H1 (cell line): ENCODE results near the gene DAGLA. TPM values are rescaled to one million over a fixed set of nuclear protein-coding genes. Genes with fewer than 3 reads are reported as not detected.

Source experiments
- CTCF ChIA-PET: fragments of 300-600 bp; sonication (Branson Sonifier 250); formaldehyde crosslinking; loops from one replicate; lab custom pipeline; 2021; ENCODE audit not compliant: partially characterized antibody; lab: Charles Lee
- POLR2A ChIA-PET: fragments of 300-600 bp; sonication (Branson Sonifier 250); formaldehyde crosslinking; loops from one replicate; lab custom pipeline; 2021; ENCODE audit warnings: inconsistent platforms; ENCODE audit not compliant: partially characterized antibody; lab: Charles Lee
- DNase-seq, 2 experiments: peaks; one replicate each; pipeline versions ENCODE4 v3.0.0 to v3.0.0-alpha.2; 2010 to 2022; ENCODE audit warnings: low spot score in 2 of 2, low read depth in 1 of 2, mixed read lengths in 1 of 2
- FAIRE-seq: peaks from 2 replicates; lab custom pipeline; 2011; peaks lifted over from hg19 to GRCh38; lab: Jason Lieb, UNC
- H2AFZ ChIP-seq: 2 replicates; pipeline ENCODE4 v1.8.1; 2012; ENCODE audit warnings: low read length, inconsistent platforms
- H2AK5ac ChIP-seq: 2 replicates; pipeline ENCODE4 v1.6.1; 2013; ENCODE audit warnings: low read depth, low read length
- H2BK120ac ChIP-seq: replicated peaks from 2 replicates; pipeline ENCODE3; 2013; ENCODE audit warnings: low read depth, low read length, inconsistent platforms
- H2BK12ac ChIP-seq: 2 replicates; pipeline ENCODE4 v1.6.1; 2013; ENCODE audit warnings: low read depth, low read length
- H2BK15ac ChIP-seq: 2 replicates; pipeline ENCODE4 v1.6.1; 2013; ENCODE audit warnings: low read length
- H2BK20ac ChIP-seq: 2 replicates; pipeline ENCODE4 v1.6.1; 2013; ENCODE audit warnings: low read length
- H2BK5ac ChIP-seq: 2 replicates; pipeline ENCODE4 v1.6.1; 2013; ENCODE audit warnings: low read depth, low read length
- H3K14ac ChIP-seq: 2 replicates; pipeline ENCODE4 v1.6.1; 2013; ENCODE audit warnings: inconsistent platforms; ENCODE audit not compliant: insufficient read length
- H3K18ac ChIP-seq: 2 replicates; pipeline ENCODE4 v1.6.1; 2013; ENCODE audit warnings: low read length; ENCODE audit errors: extremely low read depth
- H3K23ac ChIP-seq: 2 replicates; pipeline ENCODE4 v1.6.1; 2013; ENCODE audit warnings: inconsistent platforms; ENCODE audit not compliant: insufficient read length
- H3K23me2 ChIP-seq: 2 replicates; pipeline ENCODE4 v1.6.1; 2013; ENCODE audit warnings: low read depth, low read length
- H3K27ac ChIP-seq: 2 replicates; pipeline ENCODE4 v1.6.1; 2011; ENCODE audit warnings: low read depth, low read length, inconsistent platforms
- H3K27me3 ChIP-seq, 4 experiments: replicated peaks in 1 of 4; 1 replicate in 1 of 4; 2 replicates in 3 of 4; pipeline versions ENCODE4 v1.6.1 to v1.8.1; 2011 to 2013; ENCODE audit warnings: low read length in 3 of 4, mild to moderate bottlenecking in 3 of 4, inconsistent platforms in 2 of 4, mixed read lengths in 2 of 4, moderate library complexity in 1 of 4; ENCODE audit not compliant: control insufficient read depth in 3 of 4, insufficient read depth in 3 of 4; ENCODE audit errors: extremely low read depth in 1 of 4
- H3K36me3 ChIP-seq, 4 experiments: 2 replicates each; pipeline versions ENCODE4 v1.6.1 to v1.8.1; 2011 to 2013; ENCODE audit warnings: mild to moderate bottlenecking in 4 of 4, low read length in 3 of 4, moderate library complexity in 2 of 4, control low read depth in 1 of 4, inconsistent platforms in 1 of 4; ENCODE audit not compliant: insufficient read depth in 4 of 4, control insufficient read depth in 2 of 4
- H3K4ac ChIP-seq: replicated peaks from 2 replicates; pipeline ENCODE3; 2013; ENCODE audit warnings: low read length, low read depth, mixed read lengths, inconsistent platforms; ENCODE audit not compliant: insufficient read length
- H3K4me1 ChIP-seq, 4 experiments: replicated peaks in 1 of 4; 1 replicate in 1 of 4; 2 replicates in 3 of 4; pipeline versions ENCODE4 v1.6.1 to v1.8.1; 2011 to 2013; ENCODE audit warnings: low read length in 3 of 4, inconsistent platforms in 2 of 4, mixed read lengths in 1 of 4; ENCODE audit not compliant: insufficient read depth in 4 of 4, control insufficient read depth in 3 of 4
- H3K4me2 ChIP-seq, 2 experiments: 2 replicates each; pipeline versions ENCODE4 v1.6.1 to v1.8.1; 2011 to 2013; ENCODE audit warnings: low read depth in 2 of 2, low read length in 2 of 2, control low read depth in 1 of 2, inconsistent platforms in 1 of 2, mild to moderate bottlenecking in 1 of 2; ENCODE audit not compliant: insufficient read depth in 1 of 2
- H3K4me3 ChIP-seq, 4 experiments: fragments of 200-600, 300-600 bp in 1 of 4; sonication (generic), shearing (Covaris generic), sonication (Bioruptor Twin) in 1 of 4; 2 replicates each; pipeline versions ENCODE4 v1.5.1 to v1.8.1; 2011 to 2016; ENCODE audit warnings: low read length in 4 of 4, low read depth in 3 of 4, control low read depth in 2 of 4, inconsistent platforms in 2 of 4, mild to moderate bottlenecking in 2 of 4, mixed read lengths in 1 of 4, moderate library complexity in 1 of 4; ENCODE audit not compliant: insufficient read depth in 2 of 4; ENCODE audit errors: extremely low read depth in 1 of 4
- H3K56ac ChIP-seq: replicated peaks from 2 replicates; pipeline ENCODE3; 2013; ENCODE audit warnings: low read depth, mild to moderate bottlenecking, mixed read lengths, low read length, inconsistent platforms; ENCODE audit not compliant: insufficient read length
- H3K79me1 ChIP-seq: 2 replicates; pipeline ENCODE4 v1.6.1; 2013; ENCODE audit warnings: low read depth, low read length, control low read depth
- H3K79me2 ChIP-seq, 2 experiments: 2 replicates each; pipeline versions ENCODE4 v1.6.1 to v1.8.1; 2012 to 2013; ENCODE audit warnings: low read length in 2 of 2, mild to moderate bottlenecking in 2 of 2, inconsistent platforms in 1 of 2; ENCODE audit not compliant: insufficient read depth in 2 of 2, control insufficient read depth in 1 of 2
- H3K9ac ChIP-seq, 4 experiments: replicated peaks in 1 of 4; 1 replicate in 1 of 4; 2 replicates in 3 of 4; pipeline versions ENCODE4 v1.6.1 to v1.8.1; 2011 to 2013; ENCODE audit warnings: low read depth in 3 of 4, low read length in 3 of 4, control low read depth in 2 of 4, mild to moderate bottlenecking in 2 of 4, moderate library complexity in 2 of 4, inconsistent platforms in 1 of 4; ENCODE audit errors: extremely low read depth in 1 of 4
- H3K9me3 ChIP-seq, 2 experiments: 2 replicates each; pipeline versions ENCODE4 v1.6.1 to v1.8.1; 2012 to 2013; ENCODE audit warnings: mild to moderate bottlenecking in 2 of 2, moderate library complexity in 2 of 2, control low read depth in 1 of 2, inconsistent platforms in 1 of 2, low read depth in 1 of 2, low read length in 1 of 2, mixed read lengths in 1 of 2; ENCODE audit not compliant: insufficient read depth in 2 of 2
- H4K20me1 ChIP-seq, 2 experiments: replicated peaks in 1 of 2; 2 replicates each; pipeline versions ENCODE3 to v1.8.1; 2011 to 2013; ENCODE audit warnings: inconsistent platforms in 2 of 2, low read length in 2 of 2, mild to moderate bottlenecking in 1 of 2; ENCODE audit not compliant: insufficient read depth in 2 of 2, control insufficient read depth in 1 of 2
- H4K5ac ChIP-seq: 2 replicates; pipeline ENCODE4 v1.6.1; 2013; ENCODE audit warnings: low read length, low read depth, mixed read lengths, inconsistent platforms; ENCODE audit not compliant: insufficient read length
- H4K8ac ChIP-seq: 2 replicates; pipeline ENCODE4 v1.8.0; 2013; ENCODE audit warnings: mild to moderate bottlenecking, moderate library complexity, low read length, inconsistent platforms; ENCODE audit not compliant: insufficient read depth; ENCODE audit errors: extremely low read depth
- H4K91ac ChIP-seq: replicated peaks from 2 replicates; pipeline ENCODE3; 2013; ENCODE audit warnings: low read length, mixed read lengths, inconsistent platforms; ENCODE audit not compliant: insufficient read length
- BACH1 ChIP-seq: IDR thresholded peaks from 2 replicates; pipeline ENCODE4 v1.6.1; 2012; ENCODE audit warnings: low read length, improper control_type of control experiment
- JUND ChIP-seq: IDR thresholded peaks from 2 replicates; pipeline ENCODE4 v1.6.1; 2011; ENCODE audit warnings: mild to moderate bottlenecking, improper control_type of control experiment, low read length
- KDM1A ChIP-seq: fragments of 200-600, 300-600 bp; sonication (generic); IDR thresholded peaks from 2 replicates; pipeline ENCODE4 v1.7.1; 2016; ENCODE audit warnings: mild to moderate bottlenecking, low read length, borderline replicate concordance
- KDM4A ChIP-seq: IDR thresholded peaks from one replicate; pipeline ENCODE4 v1.7.1; 2012; ENCODE audit warnings: low read depth, mild to moderate bottlenecking, moderate library complexity, low read length, inconsistent platforms; ENCODE audit not compliant: severe bottlenecking
- TBP ChIP-seq: IDR thresholded peaks from 2 replicates; pipeline ENCODE4 v1.6.1; 2011; ENCODE audit warnings: low read depth, low read length, improper control_type of control experiment
- WGBS, 2 experiments: shearing (Covaris generic) in 1 of 2; methylation state at CpG; one replicate each; pipeline versions ENCODE4 v1.1.6 to v1.1.7; 2013 to 2015; ENCODE audit warnings: low lambda C conversion rate in 2 of 2, mixed read lengths in 2 of 2, inconsistent platforms in 1 of 2, low coverage in 1 of 2, missing lambda C conversion rate in 1 of 2; ENCODE audit not compliant: insufficient replicate concordance in 2 of 2, insufficient coverage in 1 of 2, insufficient read length in 1 of 2; ENCODE audit errors: extremely low coverage in 1 of 2, missing lambda C conversion rate in 1 of 2; 5-methylcytosine and 5-hydroxymethylcytosine counted together
- polyA plus RNA-seq, 7 experiments: library from polyadenylated mRNA; depleted of rRNA in 3 of 7; stranded (reverse) in 5 of 7; unstranded in 2 of 7; fragments of >200 nt in 5 of 7; fragments of 200-250 nt in 2 of 7; gene quantifications; 1 replicate in 5 of 7; 2 replicates in 1 of 7; 4 replicates in 1 of 7; pipeline versions ENCODE4 v1.2.1 to v1.2.3, GENCODE V29; 2011 to 2013; ENCODE audit warnings: missing spikeins in 2 of 7, mixed read lengths in 2 of 7
- total RNA-seq: library from RNA; stranded (reverse); fragmentation: NEBNext Ultra II Directional; extraction: Animal tissue kit (Norgen Biotek cat#: 25700); gene quantifications from 2 replicates; pipeline ENCODE4 v1.2.1, GENCODE V29; 2021
- TF ChIP-seq, protein P1 (sequence below): IDR thresholded peaks from 2 replicates; pipeline ENCODE4 v1.6.1; 2012; ENCODE audit warnings: low read length, inconsistent platforms
- TF ChIP-seq, protein P2 (sequence below): IDR thresholded peaks from 2 replicates; pipeline ENCODE4 v1.6.1; 2011; ENCODE audit warnings: low read length, improper control_type of control experiment
- TF ChIP-seq, protein P3 (sequence below): IDR thresholded peaks from 2 replicates; pipeline ENCODE4 v1.6.1; 2012; ENCODE audit warnings: inconsistent platforms

The DAGLA gene
- total and polyA plus RNA-seq, 2 of the 8 experiments (the other 6 are each of a cell fraction or from before 2014, with no cell fraction given), result 3.6 to 6.6 TPM

DNA sequence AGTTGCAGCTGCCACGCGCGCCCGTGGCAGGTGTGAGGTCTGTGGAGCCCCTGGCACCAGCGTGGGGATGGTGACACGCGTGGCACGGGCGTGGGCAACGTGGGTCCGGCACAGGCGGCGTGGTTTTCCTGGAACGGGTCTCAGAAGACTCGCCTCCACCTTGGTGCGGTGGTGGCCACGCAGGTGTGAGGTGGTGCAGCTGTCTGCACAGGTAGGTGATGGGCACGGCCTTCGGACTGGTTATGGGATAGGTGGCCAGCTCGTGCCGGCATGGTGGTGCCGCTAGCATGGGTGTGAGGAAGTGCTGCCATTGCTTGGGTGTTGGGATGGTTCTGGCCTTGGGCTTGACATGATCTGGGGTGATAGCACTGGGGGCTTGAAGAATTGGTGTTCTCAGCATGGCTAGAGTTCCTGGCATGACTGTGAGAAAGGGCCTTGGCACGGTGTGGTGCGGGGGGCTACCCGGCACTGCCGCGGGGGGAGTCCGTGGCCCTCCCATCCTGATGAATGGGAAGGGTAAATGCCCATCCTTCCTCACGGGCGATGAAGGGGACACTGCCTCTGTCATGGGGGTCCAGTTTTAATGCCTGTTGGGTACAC, 531 bp downstream of the DAGLA start:
- Histone ChIP-seq H2AFZ (no peak overlapping the region), H4K20me1 (no peaks in the 10 kb centered on the region)
- 60% methylated on average over 30 of the region's 30 CpGs; no CpG with 5 or more reads in 1 of the 2 experiments for WGBS, 2 experiments

More for the DNA sequence above, 531 bp downstream of the DAGLA start:
- H3K9me3 ChIP-seq, result no peaks in the 10 kb centered on the region
- no peak overlapping the region; the same call in 1 of the 2 replicates for H3K18ac ChIP-seq
- H3K23me2 ChIP-seq, result peaks cover 2% of the 10 kb centered on the region; the same call in 1 of the 2 replicates
- ChIA-PET CTCF (interaction anchor here (0.6 to 4.4 kb wide), 8 partner anchors 12 to 329 kb away, joined by 3 to 46 read pairs (median 6); no protein-coding TSS in a partner anchor), POLR2A (interaction anchor here (2.9 kb wide), 1 partner anchor 10 kb away, joined by 6 read pairs; no protein-coding TSS in a partner anchor)
- H4K8ac ChIP-seq, result peak overlapping the region; percentile 20; the same call in 1 of the 2 replicates
- no peak overlapping the region for H3K4ac ChIP-seq
- no peaks in the 10 kb centered on the region for H3K79me1 ChIP-seq
- peak overlapping the region in 1 of 2 experiments; percentile 69; a peak in 2 of 4 replicates for H3K4me2 ChIP-seq
- H3K9ac ChIP-seq, result peak overlapping the region in 1 of 4 experiments; percentile 56; a peak in 1 of 7 replicates
- TF ChIP-seq TBP (no peak), KDM4A (peak; percentile 18), BACH1 (peak; percentile 63), KDM1A (no peak), JUND (no peak)
- TF ChIP-seq, protein P1, sequence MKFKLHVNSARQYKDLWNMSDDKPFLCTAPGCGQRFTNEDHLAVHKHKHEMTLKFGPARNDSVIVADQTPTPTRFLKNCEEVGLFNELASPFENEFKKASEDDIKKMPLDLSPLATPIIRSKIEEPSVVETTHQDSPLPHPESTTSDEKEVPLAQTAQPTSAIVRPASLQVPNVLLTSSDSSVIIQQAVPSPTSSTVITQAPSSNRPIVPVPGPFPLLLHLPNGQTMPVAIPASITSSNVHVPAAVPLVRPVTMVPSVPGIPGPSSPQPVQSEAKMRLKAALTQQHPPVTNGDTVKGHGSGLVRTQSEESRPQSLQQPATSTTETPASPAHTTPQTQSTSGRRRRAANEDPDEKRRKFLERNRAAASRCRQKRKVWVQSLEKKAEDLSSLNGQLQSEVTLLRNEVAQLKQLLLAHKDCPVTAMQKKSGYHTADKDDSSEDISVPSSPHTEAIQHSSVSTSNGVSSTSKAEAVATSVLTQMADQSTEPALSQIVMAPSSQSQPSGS, result no peak
- TF ChIP-seq, protein P2, sequence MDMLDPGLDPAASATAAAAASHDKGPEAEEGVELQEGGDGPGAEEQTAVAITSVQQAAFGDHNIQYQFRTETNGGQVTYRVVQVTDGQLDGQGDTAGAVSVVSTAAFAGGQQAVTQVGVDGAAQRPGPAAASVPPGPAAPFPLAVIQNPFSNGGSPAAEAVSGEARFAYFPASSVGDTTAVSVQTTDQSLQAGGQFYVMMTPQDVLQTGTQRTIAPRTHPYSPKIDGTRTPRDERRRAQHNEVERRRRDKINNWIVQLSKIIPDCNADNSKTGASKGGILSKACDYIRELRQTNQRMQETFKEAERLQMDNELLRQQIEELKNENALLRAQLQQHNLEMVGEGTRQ, result no peak
- TF ChIP-seq, protein P3, sequence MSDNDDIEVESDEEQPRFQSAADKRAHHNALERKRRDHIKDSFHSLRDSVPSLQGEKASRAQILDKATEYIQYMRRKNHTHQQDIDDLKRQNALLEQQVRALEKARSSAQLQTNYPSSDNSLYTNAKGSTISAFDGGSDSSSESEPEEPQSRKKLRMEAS, result peak; percentile 19; the same call in 1 of the 2 replicates
- H3K4me1 ChIP-seq, result peaks cover 0 to 12% (median 4%) of the 10 kb centered on the region in 4 experiments; a peak in 5 of 7 replicates
- H2AK5ac ChIP-seq, result no peak overlapping the region
- H3K27me3 ChIP-seq, result peaks cover 0 to 19% (median 12%) of the 10 kb centered on the region in 4 experiments; a peak in 5 of 7 replicates
- no peaks in the 10 kb centered on the region for H3K36me3 ChIP-seq
- DNase-seq (no peak), FAIRE-seq (no peak)
- no peak overlapping the region for H3K23ac ChIP-seq
- peak overlapping the region; percentile 48; the same call in 1 of the 2 replicates for H2BK20ac ChIP-seq
- H4K91ac ChIP-seq, result peak overlapping the region; percentile 25
- peak overlapping the region; percentile 61; the same call in 1 of the 2 replicates for H2BK15ac ChIP-seq
- H3K4me3 ChIP-seq, result peak overlapping the region; percentile 6 to 50 (median 24)
- H3K14ac ChIP-seq, result no peak overlapping the region
- H3K27ac ChIP-seq, result no peak overlapping the region
- H4K5ac ChIP-seq, result no peak overlapping the region
- no peak overlapping the region for H2BK12ac ChIP-seq
- no peak overlapping the region for H2BK120ac ChIP-seq
- H3K56ac ChIP-seq, result no peak overlapping the region
- no peak overlapping the region for H2BK5ac ChIP-seq
- no peaks in the 10 kb centered on the region for H3K79me2 ChIP-seq
